Testis (tissue), 2 donors: ENCODE measurements around the gene PIGU.

Experiments used
- CTCF ChIP-seq, 3 experiments: fragments of 450-650 bp in 2 of 3; fragments of 200-600 bp in 1 of 3; sonication (generic) in 1 of 3; IDR thresholded peaks; one replicate each; pipeline ENCODE4 v1.5.1; 2016 to 2019; ENCODE audit warnings: antibody characterized with exemption in 3 of 3, mild to moderate bottlenecking in 2 of 3, moderate library complexity in 1 of 3
- POLR2A ChIP-seq: fragments of 450-650 bp; IDR thresholded peaks from one replicate; pipeline ENCODE4 v1.6.1; 2017; ENCODE audit warnings: antibody characterized with exemption, mild to moderate bottlenecking, moderate library complexity

GRCh38 chr20:34629904-34630303 lies 47.0 kb downstream of the PIGU start:
- TF ChIP-seq CTCF (IDR thresholded peaks at IDR 0.05) (no peak), POLR2A (no peak)
